DND-41 (cell line): Measurements from ENCODE around the gene TMEM209.

Source experiments
- ATAC-seq: fragments of 200-7000 bp; cut with Tn5 transposase; 3 replicates; pipeline ENCODE4 v1.9.1; 2021; ENCODE audit warnings: low read depth; ENCODE audit not compliant: insufficient read depth
- DNase-seq: peaks from one replicate; pipeline ENCODE4 v3.0.0-alpha.2; 2020
- H2AFZ ChIP-seq: 2 replicates; pipeline ENCODE4 v1.6.0; 2012; ENCODE audit warnings: low read depth, low read length
- H3K27ac ChIP-seq: 2 replicates; pipeline ENCODE4 v1.5.1; 2012; ENCODE audit warnings: low read length, inconsistent platforms
- H3K27me3 ChIP-seq: fragments of 200-600 bp; sonication (generic); 2 replicates; pipeline ENCODE4 v1.6.0; 2012; ENCODE audit warnings: low read length, mild to moderate bottlenecking, inconsistent platforms; ENCODE audit not compliant: insufficient read depth, poor library complexity
- H3K36me3 ChIP-seq: 2 replicates; pipeline ENCODE4 v1.5.1; 2012; ENCODE audit warnings: low read length, inconsistent platforms; ENCODE audit not compliant: insufficient read depth
- H3K4me1 ChIP-seq: 2 replicates; pipeline ENCODE4 v1.5.1; 2012; ENCODE audit warnings: mild to moderate bottlenecking, low read length; ENCODE audit not compliant: insufficient read depth
- H3K4me2 ChIP-seq: 2 replicates; pipeline ENCODE4 v1.6.0; 2012; ENCODE audit warnings: mild to moderate bottlenecking, moderate library complexity, low read length, inconsistent platforms; ENCODE audit not compliant: insufficient read depth
- H3K4me3 ChIP-seq, 2 experiments: fragments of 200-600 bp in 1 of 2; shearing (Covaris generic) in 1 of 2; 2 replicates each; pipeline ENCODE4 v1.5.1; 2012 to 2016; ENCODE audit warnings: inconsistent platforms in 2 of 2, low read length in 2 of 2, mild to moderate bottlenecking in 2 of 2, low read depth in 1 of 2, moderate library complexity in 1 of 2
- H3K79me2 ChIP-seq: 2 replicates; pipeline ENCODE4 v1.6.0; 2012; ENCODE audit warnings: low read length, inconsistent platforms; ENCODE audit not compliant: insufficient read depth
- H3K9ac ChIP-seq: 2 replicates; pipeline ENCODE4 v1.6.0; 2012; ENCODE audit warnings: low read depth, mild to moderate bottlenecking, inconsistent platforms, low read length, moderate library complexity
- H3K9me3 ChIP-seq: 2 replicates; pipeline ENCODE4 v1.5.1; 2012; ENCODE audit warnings: low read length, moderate library complexity, mild to moderate bottlenecking, inconsistent platforms; ENCODE audit not compliant: insufficient read depth, severe bottlenecking
- H4K20me1 ChIP-seq: 2 replicates; pipeline ENCODE4 v1.6.0; 2012; ENCODE audit warnings: low read length; ENCODE audit not compliant: insufficient read depth
- CTCF ChIP-seq: IDR thresholded peaks from 2 replicates; pipeline ENCODE4 v1.5.1; 2012; ENCODE audit warnings: borderline replicate concordance, low read length, moderate library complexity, mild to moderate bottlenecking; ENCODE audit not compliant: poor library complexity, severe bottlenecking; ENCODE audit errors: extremely low read depth
- EZH2 ChIP-seq: IDR thresholded peaks from 3 replicates; pipeline ENCODE4 v1.6.1; 2012; ENCODE audit warnings: borderline replicate concordance, low read depth, mild to moderate bottlenecking, moderate library complexity, low read length, inconsistent platforms; ENCODE audit not compliant: severe bottlenecking

The TMEM209 gene

GRCh38 chr7:130182990-130183389 is 22.2 kb downstream of the TMEM209 start:
- ATAC-seq (no peak), DNase-seq (no peak)
- Histone ChIP-seq H3K9me3 (no peaks in the 10 kb centered on the region), H4K20me1 (peaks cover 4% of the 10 kb centered on the region; the same call in 1 of the 2 replicates), H3K36me3 (peaks cover 75% of the 10 kb centered on the region), H3K4me3 (no peak overlapping the region), H3K9ac (no peak overlapping the region), H3K27ac (no peak overlapping the region), H3K27me3 (no peaks in the 10 kb centered on the region), H3K4me1 (no peaks in the 10 kb centered on the region), H3K79me2 (0 out of 2 replicates have a peak, but pooled peaks cover 2% of the 10 kb centered on the region), H3K4me2 (no peak overlapping the region), H2AFZ (no peak overlapping the region)
- TF ChIP-seq EZH2 (no peak), CTCF (no peak)

- no peaks in the 10 kb centered on the region for H3K4me1 ChIP-seq
Measured at GRCh38 chr7:130181263-130181605, 24.0 kb downstream of the TMEM209 start.

GRCh38 chr7:130180571-130181262 is 24.5 kb downstream of the TMEM209 start:
- Histone ChIP-seq H4K20me1 (peaks cover 4% of the 10 kb centered on the region; the same call in 1 of the 2 replicates), H3K9me3 (no peaks in the 10 kb centered on the region), H3K9ac (no peak overlapping the region), H3K27me3 (no peaks in the 10 kb centered on the region), H3K79me2 (no peaks in the 10 kb centered on the region), H3K4me1 (no peaks in the 10 kb centered on the region), H3K4me2 (no peak overlapping the region), H3K4me3 (no peak overlapping the region), H3K27ac (no peak overlapping the region), H2AFZ (no peak overlapping the region), H3K36me3 (peaks cover 87% of the 10 kb centered on the region)
- DNase-seq (no peak), ATAC-seq (no peak)
- TF ChIP-seq CTCF (no peak), EZH2 (no peak)

More at GRCh38 chr7:130181263-130181605, 24.0 kb downstream of the TMEM209 start:
- no peaks in the 10 kb centered on the region for H3K27me3 ChIP-seq
- TF ChIP-seq CTCF (no peak), EZH2 (no peak)
- H2AFZ ChIP-seq: no peak overlapping the region
- DNase-seq (no peak), ATAC-seq (no peak)
- peaks cover 84% of the 10 kb centered on the region for H3K36me3 ChIP-seq
- H3K9ac ChIP-seq: no peak overlapping the region
- peaks cover 4% of the 10 kb centered on the region; the same call in 1 of the 2 replicates for H4K20me1 ChIP-seq
- no peaks in the 10 kb centered on the region for H3K79me2 ChIP-seq
- H3K4me2 ChIP-seq: no peak overlapping the region
- H3K9me3 ChIP-seq: no peaks in the 10 kb centered on the region
- H3K4me3 ChIP-seq: no peak overlapping the region
- no peak overlapping the region for H3K27ac ChIP-seq
